ENCODE data around the gene KRT24.

DNA sequence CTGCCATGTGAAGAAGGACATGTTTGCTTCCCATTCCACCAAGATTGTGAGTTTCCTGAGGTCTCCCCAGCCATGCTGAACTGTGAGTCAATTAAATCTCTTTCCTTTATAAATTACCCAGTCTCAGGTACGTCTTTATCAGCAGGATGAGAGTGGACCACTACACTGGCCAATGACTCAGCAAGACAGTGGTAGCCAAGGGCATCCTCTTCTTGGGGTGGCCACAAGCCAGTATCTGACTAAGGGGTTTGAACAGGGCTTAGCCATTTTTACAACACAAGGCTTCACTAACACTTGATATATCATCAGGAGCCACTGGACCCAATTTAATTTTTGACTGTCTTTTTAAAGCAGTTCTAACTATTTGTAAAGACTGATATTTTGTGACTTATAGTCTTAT is 21.1 kb upstream of the KRT24 start:
- TF ChIP-seq, protein P1, sequence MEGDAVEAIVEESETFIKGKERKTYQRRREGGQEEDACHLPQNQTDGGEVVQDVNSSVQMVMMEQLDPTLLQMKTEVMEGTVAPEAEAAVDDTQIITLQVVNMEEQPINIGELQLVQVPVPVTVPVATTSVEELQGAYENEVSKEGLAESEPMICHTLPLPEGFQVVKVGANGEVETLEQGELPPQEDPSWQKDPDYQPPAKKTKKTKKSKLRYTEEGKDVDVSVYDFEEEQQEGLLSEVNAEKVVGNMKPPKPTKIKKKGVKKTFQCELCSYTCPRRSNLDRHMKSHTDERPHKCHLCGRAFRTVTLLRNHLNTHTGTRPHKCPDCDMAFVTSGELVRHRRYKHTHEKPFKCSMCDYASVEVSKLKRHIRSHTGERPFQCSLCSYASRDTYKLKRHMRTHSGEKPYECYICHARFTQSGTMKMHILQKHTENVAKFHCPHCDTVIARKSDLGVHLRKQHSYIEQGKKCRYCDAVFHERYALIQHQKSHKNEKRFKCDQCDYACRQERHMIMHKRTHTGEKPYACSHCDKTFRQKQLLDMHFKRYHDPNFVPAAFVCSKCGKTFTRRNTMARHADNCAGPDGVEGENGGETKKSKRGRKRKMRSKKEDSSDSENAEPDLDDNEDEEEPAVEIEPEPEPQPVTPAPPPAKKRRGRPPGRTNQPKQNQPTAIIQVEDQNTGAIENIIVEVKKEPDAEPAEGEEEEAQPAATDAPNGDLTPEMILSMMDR (IDR thresholded peaks at IDR 0.05), result no peak
- TF ChIP-seq POLR2A (IDR thresholded peaks at IDR 0.05), result no peak

All from heart left ventricle (tissue), 13 donors.